ENCODE data around the gene RNF180.

The RNF180 gene, protein sequence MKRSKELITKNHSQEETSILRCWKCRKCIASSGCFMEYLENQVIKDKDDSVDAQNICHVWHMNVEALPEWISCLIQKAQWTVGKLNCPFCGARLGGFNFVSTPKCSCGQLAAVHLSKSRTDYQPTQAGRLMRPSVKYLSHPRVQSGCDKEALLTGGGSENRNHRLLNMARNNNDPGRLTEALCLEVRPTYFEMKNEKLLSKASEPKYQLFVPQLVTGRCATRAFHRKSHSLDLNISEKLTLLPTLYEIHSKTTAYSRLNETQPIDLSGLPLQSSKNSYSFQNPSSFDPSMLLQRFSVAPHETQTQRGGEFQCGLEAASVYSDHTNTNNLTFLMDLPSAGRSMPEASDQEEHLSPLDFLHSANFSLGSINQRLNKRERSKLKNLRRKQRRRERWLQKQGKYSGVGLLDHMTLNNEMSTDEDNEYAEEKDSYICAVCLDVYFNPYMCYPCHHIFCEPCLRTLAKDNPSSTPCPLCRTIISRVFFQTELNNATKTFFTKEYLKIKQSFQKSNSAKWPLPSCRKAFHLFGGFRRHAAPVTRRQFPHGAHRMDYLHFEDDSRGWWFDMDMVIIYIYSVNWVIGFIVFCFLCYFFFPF

DNA sequence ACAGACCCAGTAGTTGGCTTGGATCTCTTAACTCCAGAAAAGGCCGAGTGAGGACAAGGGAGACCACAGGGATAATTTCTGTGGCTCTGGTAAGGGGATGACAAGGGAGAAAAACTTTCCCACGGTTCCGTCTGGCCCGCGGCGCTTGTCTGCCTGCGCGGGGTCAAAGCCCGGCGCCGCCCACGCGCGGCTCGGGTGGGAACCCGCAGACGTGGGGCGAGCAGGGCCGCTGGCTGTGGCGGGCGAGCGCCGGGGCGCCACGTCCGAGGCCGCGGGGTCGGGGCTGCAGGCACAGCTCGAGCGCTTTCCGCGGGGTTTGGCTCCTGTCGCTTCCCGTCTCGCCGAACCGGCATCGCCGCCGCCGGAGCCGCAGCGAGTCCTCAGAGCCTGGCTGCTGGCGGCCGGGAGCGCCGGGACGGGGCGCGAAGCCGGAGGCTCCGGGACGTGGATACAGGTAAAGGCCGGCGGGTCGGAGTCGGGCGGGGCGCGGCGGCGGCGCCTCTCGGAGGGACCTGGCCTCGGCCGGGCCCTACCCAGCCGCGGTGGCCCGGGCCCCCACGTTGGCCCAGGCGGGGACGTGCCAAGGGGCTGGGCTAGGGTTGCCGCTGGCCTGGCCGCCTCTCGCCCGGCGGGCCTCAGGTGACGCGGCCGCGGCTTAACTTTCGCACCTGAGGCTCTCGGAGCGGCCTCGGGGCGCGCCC lies at the start of gene RNF180:
RNF180 (plus strand) TSS at position 344 of the 701 bp plus-strand sequence. CDS start 34,965 bp downstream, outside the sequence.
- H3K4me3 ChIP-seq (ENCODE audit: low read depth, low read length), result no peak within 1 kb of the TSS
- DNase-seq (ENCODE audit: low read depth), result peak; percentile 3
- no peak for TF ChIP-seq CTCF (IDR thresholded peaks at IDR 0.05; ENCODE audit: insufficient read depth, low read depth, low read length, missing control alignments)

DNA sequence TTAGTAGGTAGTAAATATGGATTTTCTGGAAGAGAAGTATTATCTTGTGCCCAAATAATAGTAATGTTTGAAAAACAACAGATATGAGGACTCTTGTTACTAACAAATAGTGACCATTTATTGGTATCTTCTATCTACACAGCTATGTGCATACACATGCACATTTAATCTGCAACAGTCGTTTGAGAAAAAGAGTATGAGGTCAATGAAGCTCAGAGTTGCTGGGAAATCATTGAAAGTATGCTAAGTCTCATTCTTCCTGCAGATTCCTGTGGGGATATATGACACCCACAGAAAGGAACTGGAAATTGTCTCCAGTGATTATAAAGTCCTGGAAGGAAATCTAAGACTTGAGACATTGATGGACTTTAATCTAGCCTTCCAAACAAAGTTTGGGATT lies 40.1 kb upstream of the RNF180 start:
- TF ChIP-seq CTCF (IDR thresholded peaks at IDR 0.05; ENCODE audit: insufficient read depth, low read depth, low read length, missing control alignments), result no peak
- no peak for DNase-seq (ENCODE audit: low read depth)
- H3K4me3 ChIP-seq (ENCODE audit: low read depth, low read length), result no peak overlapping the region

DNA sequence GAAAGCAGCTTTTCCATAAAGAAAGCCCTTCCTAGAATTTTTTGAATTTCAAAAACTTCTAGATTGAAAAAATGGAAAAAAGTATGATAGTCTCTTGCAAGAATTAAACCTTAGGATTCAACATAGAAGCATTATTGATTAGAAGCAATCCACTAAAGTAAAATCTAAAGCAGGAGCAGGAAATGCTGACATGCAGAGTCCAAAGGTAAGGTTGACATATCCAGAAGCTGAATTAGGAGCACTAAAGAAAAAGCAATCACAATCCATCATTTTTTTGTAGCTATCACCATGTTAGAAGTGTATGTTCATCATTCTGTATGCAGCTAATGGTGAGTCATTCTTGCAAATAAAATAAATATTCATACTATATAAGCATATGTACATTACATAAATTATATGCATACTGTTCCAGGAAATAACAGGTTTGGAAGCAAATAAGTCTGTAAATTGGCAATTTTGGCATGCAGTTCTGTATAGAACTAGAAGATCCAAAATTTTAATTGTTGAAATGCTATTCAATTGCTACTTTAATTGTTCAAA lies 39.4 kb upstream of the RNF180 start:
- TF ChIP-seq CTCF (IDR thresholded peaks at IDR 0.05; ENCODE audit: insufficient read depth, low read depth, low read length, missing control alignments), result no peak
- H3K4me3 ChIP-seq (ENCODE audit: low read depth, low read length), result no peak overlapping the region
- DNase-seq (ENCODE audit: low read depth), result no peak

DNA sequence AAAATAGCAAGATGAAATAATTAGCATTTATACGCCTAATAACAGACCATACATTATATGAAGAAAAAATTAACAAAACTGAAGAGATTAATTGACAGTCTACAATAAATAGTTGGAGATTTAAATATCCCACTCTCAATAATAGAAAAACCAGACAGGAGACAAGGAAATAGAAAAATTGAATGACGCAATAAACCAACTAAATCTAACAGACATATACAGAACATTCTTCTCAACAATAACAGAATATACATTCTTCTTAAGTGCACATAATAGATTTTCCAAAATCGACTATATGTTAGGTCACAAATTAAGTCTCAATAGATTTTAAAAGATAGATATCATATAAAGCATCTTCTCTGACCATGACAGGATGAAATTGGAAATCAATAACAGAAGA lies 25.6 kb upstream of the RNF180 start:
- no peak for TF ChIP-seq CTCF (IDR thresholded peaks at IDR 0.05; ENCODE audit: insufficient read depth, low read depth, low read length, missing control alignments)
- no peak for DNase-seq (ENCODE audit: low read depth)
- H3K4me3 ChIP-seq (ENCODE audit: low read depth, low read length), result no peak overlapping the region

- H3K4me3 ChIP-seq (ENCODE audit: low read depth, low read length), result no peak overlapping the region
- DNase-seq (ENCODE audit: low read depth), result no peak
- TF ChIP-seq CTCF (IDR thresholded peaks at IDR 0.05; ENCODE audit: insufficient read depth, low read depth, low read length, missing control alignments), result no peak
These were observed 21.0 kb upstream of the RNF180 start for GRCh38 chr5:64144425-64145215.

DNA sequence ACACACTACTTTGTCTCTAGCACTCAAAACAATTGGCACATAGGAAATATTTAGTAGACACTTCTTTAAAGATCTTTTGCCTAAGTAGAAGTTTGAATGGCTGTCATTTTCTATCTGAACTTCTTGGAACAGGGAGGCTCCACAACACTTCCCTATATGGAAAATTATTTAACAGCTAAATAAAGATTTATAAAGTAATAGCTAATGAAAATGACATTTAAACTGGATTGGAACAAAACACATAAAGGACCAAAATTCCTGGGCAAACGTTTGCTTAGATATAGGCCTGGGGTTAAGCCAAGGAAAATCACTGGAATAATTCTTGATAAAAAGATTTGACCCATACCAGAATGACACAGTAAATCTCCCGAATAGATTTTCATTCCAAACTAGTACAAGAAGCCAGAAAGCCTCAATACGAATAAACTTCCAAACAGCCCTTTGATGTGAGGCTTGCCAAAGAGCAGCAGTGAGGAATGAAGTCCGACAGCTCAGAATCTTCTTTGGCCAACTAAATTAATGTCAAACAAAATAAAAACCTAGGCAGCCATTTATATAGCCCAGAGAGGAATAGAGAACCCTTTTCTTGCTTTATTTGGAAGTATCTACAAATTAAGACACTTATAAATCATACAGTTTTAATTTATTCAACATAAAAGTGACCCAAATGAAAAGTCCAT lies 20.3 kb upstream of the RNF180 start:
- no peak for DNase-seq (ENCODE audit: low read depth)
- TF ChIP-seq CTCF (IDR thresholded peaks at IDR 0.05; ENCODE audit: insufficient read depth, low read depth, low read length, missing control alignments), result no peak
- H3K4me3 ChIP-seq (ENCODE audit: low read depth, low read length), result no peak overlapping the region

All from GM12865 (cell line).